Measurements from ENCODE around the gene USP17L27. TPM values are rescaled to one million over a fixed set of nuclear protein-coding genes. Genes with fewer than 3 reads are reported as not detected.
"Not testable (repeated sequence)": the region's sequence is repeated elsewhere in the genome, so short reads cannot be mapped to it uniquely, and the experiment has no call there.

USP17L27 gene, protein sequence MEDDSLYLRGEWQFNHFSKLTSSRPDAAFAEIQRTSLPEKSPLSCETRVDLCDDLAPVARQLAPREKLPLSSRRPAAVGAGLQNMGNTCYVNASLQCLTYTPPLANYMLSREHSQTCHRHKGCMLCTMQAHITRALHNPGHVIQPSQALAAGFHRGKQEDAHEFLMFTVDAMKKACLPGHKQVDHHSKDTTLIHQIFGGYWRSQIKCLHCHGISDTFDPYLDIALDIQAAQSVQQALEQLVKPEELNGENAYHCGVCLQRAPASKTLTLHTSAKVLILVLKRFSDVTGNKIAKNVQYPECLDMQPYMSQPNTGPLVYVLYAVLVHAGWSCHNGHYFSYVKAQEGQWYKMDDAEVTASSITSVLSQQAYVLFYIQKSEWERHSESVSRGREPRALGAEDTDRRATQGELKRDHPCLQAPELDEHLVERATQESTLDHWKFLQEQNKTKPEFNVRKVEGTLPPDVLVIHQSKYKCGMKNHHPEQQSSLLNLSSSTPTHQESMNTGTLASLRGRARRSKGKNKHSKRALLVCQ
- not detected for total RNA-seq

DNA sequence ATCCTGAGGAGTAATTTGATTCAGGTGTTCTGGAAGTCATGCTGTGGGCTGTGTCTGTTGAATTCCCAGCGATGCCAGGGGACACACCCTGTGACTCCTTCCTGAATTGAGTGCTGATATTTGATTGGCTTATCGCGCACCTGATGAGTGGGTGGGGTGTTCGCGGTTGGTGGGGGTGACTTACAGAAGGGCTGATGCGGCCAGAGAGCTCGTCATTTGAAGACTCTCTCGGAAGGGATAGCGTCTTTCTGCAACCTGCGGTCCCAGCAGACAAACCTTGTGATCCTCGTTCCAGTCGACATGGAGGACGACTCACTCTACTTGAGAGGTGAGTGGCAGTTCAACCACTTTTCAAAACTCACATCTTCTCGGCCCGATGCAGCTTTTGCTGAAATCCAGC is at the start of gene USP17L27:
TSS of gene USP17L27 (plus strand) at position 301 of the 400 bp plus-strand sequence. CDS start at position 301, 0 bp downstream.
- intact Hi-C loops (cut with micrococcal nuclease); CTCF ChIA-PET; ATAC-seq; H3K9me3 Mint-ChIP-seq; H3K4me1 Mint-ChIP-seq (ENCODE audit: low read depth); DNase-seq; H3K27ac Mint-ChIP-seq; H3K27me3 Mint-ChIP-seq; H3K4me3 Mint-ChIP-seq; POLR2A ChIA-PET; H3K36me3 Mint-ChIP-seq (ENCODE audit: low read depth): not testable (repeated sequence)

DNA sequence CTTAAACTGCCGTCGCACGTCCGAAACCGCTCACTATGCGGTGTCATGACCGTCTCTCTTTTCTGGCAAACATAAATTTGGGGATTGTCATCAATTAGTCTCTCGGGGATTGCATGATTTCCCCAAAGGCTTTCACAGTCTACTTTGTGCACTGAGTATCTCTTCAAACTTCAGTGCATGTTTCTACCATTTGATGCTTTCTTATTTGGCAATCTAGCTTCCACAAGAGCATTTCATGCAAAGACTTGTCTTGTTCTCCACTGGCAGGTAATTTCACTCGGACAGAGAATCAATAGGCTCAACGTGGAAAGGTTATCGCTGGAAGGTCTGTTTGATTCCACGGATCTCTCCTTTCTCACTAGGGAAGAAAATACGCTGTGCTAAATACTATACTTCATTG is 19.8 kb upstream of the USP17L27 start:
- H3K9me3 Mint-ChIP-seq; intact Hi-C loops (cut with micrococcal nuclease); H3K4me3 Mint-ChIP-seq; DNase-seq; H3K27me3 Mint-ChIP-seq; H3K36me3 Mint-ChIP-seq (ENCODE audit: low read depth); POLR2A ChIA-PET; ATAC-seq; H3K27ac Mint-ChIP-seq; CTCF ChIA-PET; H3K4me1 Mint-ChIP-seq (ENCODE audit: low read depth): not testable (repeated sequence)

DNA sequence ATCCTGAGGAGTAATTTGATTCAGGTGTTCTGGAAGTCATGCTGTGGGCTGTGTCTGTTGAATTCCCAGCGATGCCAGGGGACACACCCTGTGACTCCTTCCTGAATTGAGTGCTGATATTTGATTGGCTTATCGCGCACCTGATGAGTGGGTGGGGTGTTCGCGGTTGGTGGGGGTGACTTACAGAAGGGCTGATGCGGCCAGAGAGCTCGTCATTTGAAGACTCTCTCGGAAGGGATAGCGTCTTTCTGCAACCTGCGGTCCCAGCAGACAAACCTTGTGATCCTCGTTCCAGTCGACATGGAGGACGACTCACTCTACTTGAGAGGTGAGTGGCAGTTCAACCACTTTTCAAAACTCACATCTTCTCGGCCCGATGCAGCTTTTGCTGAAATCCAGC is 19.1 kb upstream of the USP17L27 start, which contains the start of gene USP17L24:
TSS of gene USP17L24 (plus strand) at position 301 of the 400 bp plus-strand sequence. CDS start at position 301, 0 bp downstream.
- intact Hi-C loops (cut with micrococcal nuclease); H3K4me1 Mint-ChIP-seq (ENCODE audit: low read depth); H3K4me3 Mint-ChIP-seq; CTCF ChIA-PET; H3K36me3 Mint-ChIP-seq (ENCODE audit: low read depth); POLR2A ChIA-PET; DNase-seq; H3K27ac Mint-ChIP-seq; H3K27me3 Mint-ChIP-seq; ATAC-seq; H3K9me3 Mint-ChIP-seq: not testable (repeated sequence)

DNA sequence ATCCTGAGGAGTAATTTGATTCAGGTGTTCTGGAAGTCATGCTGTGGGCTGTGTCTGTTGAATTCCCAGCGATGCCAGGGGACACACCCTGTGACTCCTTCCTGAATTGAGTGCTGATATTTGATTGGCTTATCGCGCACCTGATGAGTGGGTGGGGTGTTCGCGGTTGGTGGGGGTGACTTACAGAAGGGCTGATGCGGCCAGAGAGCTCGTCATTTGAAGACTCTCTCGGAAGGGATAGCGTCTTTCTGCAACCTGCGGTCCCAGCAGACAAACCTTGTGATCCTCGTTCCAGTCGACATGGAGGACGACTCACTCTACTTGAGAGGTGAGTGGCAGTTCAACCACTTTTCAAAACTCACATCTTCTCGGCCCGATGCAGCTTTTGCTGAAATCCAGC is 14.3 kb upstream of the USP17L27 start, which contains the start of gene USP17L25:
TSS of gene USP17L25 (plus strand) at position 301 of the 400 bp plus-strand sequence. CDS start at position 301, 0 bp downstream.
- H3K36me3 Mint-ChIP-seq (ENCODE audit: low read depth); POLR2A ChIA-PET; intact Hi-C loops (cut with micrococcal nuclease); H3K27me3 Mint-ChIP-seq; DNase-seq; CTCF ChIA-PET; H3K4me1 Mint-ChIP-seq (ENCODE audit: low read depth); H3K27ac Mint-ChIP-seq; ATAC-seq; H3K4me3 Mint-ChIP-seq; H3K9me3 Mint-ChIP-seq: not testable (repeated sequence)

DNA sequence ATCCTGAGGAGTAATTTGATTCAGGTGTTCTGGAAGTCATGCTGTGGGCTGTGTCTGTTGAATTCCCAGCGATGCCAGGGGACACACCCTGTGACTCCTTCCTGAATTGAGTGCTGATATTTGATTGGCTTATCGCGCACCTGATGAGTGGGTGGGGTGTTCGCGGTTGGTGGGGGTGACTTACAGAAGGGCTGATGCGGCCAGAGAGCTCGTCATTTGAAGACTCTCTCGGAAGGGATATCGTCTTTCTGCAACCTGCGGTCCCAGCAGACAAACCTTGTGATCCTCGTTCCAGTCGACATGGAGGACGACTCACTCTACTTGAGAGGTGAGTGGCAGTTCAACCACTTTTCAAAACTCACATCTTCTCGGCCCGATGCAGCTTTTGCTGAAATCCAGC is 9.6 kb upstream of the USP17L27 start, which contains the start of gene USP17L26:
TSS of gene USP17L26 (plus strand) at position 301 of the 400 bp plus-strand sequence. CDS start at position 301, 0 bp downstream.
- ATAC-seq; H3K36me3 Mint-ChIP-seq (ENCODE audit: low read depth); H3K27me3 Mint-ChIP-seq; H3K9me3 Mint-ChIP-seq; H3K27ac Mint-ChIP-seq; intact Hi-C loops (cut with micrococcal nuclease); H3K4me3 Mint-ChIP-seq; DNase-seq; CTCF ChIA-PET; H3K4me1 Mint-ChIP-seq (ENCODE audit: low read depth); POLR2A ChIA-PET: not testable (repeated sequence)

DNA sequence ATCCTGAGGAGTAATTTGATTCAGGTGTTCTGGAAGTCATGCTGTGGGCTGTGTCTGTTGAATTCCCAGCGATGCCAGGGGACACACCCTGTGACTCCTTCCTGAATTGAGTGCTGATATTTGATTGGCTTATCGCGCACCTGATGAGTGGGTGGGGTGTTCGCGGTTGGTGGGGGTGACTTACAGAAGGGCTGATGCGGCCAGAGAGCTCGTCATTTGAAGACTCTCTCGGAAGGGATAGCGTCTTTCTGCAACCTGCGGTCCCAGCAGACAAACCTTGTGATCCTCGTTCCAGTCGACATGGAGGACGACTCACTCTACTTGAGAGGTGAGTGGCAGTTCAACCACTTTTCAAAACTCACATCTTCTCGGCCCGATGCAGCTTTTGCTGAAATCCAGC is 4.8 kb upstream of the USP17L27 start, which contains the start of gene USP17L5:
TSS of gene USP17L5 (plus strand) at position 301 of the 400 bp plus-strand sequence. CDS start at position 301, 0 bp downstream.
- ATAC-seq = not testable (repeated sequence)

DNA sequence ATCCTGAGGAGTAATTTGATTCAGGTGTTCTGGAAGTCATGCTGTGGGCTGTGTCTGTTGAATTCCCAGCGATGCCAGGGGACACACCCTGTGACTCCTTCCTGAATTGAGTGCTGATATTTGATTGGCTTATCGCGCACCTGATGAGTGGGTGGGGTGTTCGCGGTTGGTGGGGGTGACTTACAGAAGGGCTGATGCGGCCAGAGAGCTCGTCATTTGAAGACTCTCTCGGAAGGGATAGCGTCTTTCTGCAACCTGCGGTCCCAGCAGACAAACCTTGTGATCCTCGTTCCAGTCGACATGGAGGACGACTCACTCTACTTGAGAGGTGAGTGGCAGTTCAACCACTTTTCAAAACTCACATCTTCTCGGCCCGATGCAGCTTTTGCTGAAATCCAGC is 4.6 kb downstream of the USP17L27 start, which contains the start of gene USP17L28:
TSS of gene USP17L28 (plus strand) at position 301 of the 400 bp plus-strand sequence. CDS start at position 301, 0 bp downstream.
- H3K4me3 Mint-ChIP-seq; H3K27me3 Mint-ChIP-seq; H3K27ac Mint-ChIP-seq; H3K36me3 Mint-ChIP-seq (ENCODE audit: low read depth); CTCF ChIA-PET; POLR2A ChIA-PET; H3K9me3 Mint-ChIP-seq; H3K4me1 Mint-ChIP-seq (ENCODE audit: low read depth); DNase-seq; intact Hi-C loops (cut with micrococcal nuclease); ATAC-seq: not testable (repeated sequence)

More for the DNA sequence above, 4.8 kb upstream of the USP17L27 start, which contains the start of gene USP17L5:
- H3K4me3 Mint-ChIP-seq; H3K27me3 Mint-ChIP-seq; H3K36me3 Mint-ChIP-seq (ENCODE audit: low read depth); intact Hi-C loops (cut with micrococcal nuclease); POLR2A ChIA-PET; DNase-seq; CTCF ChIA-PET; H3K4me1 Mint-ChIP-seq (ENCODE audit: low read depth); H3K27ac Mint-ChIP-seq; H3K9me3 Mint-ChIP-seq: not testable (repeated sequence)

DNA sequence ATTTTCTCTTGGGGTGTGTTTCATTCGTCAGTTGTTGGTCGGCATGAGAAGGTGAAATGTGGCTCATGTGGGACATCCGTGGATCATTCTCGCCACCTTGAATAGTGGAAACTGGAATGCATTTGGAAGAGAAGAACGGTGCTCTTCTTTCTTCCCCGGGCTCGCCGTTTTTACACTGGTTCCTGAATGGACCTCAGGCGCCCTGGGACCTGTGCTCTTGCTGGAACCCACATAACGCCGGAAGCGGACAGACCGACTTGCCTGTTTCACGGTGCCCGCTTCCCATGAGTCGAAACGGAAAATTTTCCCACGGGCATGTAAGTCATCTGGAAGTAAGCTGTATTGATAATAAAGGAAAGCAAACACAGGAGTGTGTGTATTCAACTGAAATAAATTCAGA is 6.9 kb downstream of the USP17L27 start:
- H3K9me3 Mint-ChIP-seq; DNase-seq; H3K27me3 Mint-ChIP-seq; H3K4me3 Mint-ChIP-seq; CTCF ChIA-PET; H3K36me3 Mint-ChIP-seq (ENCODE audit: low read depth); H3K4me1 Mint-ChIP-seq (ENCODE audit: low read depth); H3K27ac Mint-ChIP-seq; ATAC-seq; POLR2A ChIA-PET; intact Hi-C loops (cut with micrococcal nuclease): not testable (repeated sequence)

DNA sequence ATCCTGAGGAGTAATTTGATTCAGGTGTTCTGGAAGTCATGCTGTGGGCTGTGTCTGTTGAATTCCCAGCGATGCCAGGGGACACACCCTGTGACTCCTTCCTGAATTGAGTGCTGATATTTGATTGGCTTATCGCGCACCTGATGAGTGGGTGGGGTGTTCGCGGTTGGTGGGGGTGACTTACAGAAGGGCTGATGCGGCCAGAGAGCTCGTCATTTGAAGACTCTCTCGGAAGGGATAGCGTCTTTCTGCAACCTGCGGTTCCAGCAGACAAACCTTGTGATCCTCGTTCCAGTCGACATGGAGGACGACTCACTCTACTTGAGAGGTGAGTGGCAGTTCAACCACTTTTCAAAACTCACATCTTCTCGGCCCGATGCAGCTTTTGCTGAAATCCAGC is 9.4 kb downstream of the USP17L27 start, which contains the start of gene USP17L29:
TSS of gene USP17L29 (plus strand) at position 301 of the 400 bp plus-strand sequence. CDS start at position 301, 0 bp downstream.
- H3K27me3 Mint-ChIP-seq; H3K27ac Mint-ChIP-seq; H3K4me1 Mint-ChIP-seq (ENCODE audit: low read depth); POLR2A ChIA-PET; H3K4me3 Mint-ChIP-seq; H3K36me3 Mint-ChIP-seq (ENCODE audit: low read depth); intact Hi-C loops (cut with micrococcal nuclease); DNase-seq; ATAC-seq; H3K9me3 Mint-ChIP-seq; CTCF ChIA-PET: not testable (repeated sequence)

DNA sequence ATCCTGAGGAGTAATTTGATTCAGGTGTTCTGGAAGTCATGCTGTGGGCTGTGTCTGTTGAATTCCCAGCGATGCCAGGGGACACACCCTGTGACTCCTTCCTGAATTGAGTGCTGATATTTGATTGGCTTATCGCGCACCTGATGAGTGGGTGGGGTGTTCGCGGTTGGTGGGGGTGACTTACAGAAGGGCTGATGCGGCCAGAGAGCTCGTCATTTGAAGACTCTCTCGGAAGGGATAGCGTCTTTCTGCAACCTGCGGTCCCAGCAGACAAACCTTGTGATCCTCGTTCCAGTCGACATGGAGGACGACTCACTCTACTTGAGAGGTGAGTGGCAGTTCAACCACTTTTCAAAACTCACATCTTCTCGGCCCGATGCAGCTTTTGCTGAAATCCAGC is 18.9 kb downstream of the USP17L27 start, which contains the start of gene USP17L30:
TSS of gene USP17L30 (plus strand) at position 301 of the 400 bp plus-strand sequence. CDS start at position 301, 0 bp downstream.
- H3K9me3 Mint-ChIP-seq; H3K4me3 Mint-ChIP-seq; H3K4me1 Mint-ChIP-seq (ENCODE audit: low read depth); ATAC-seq; CTCF ChIA-PET; DNase-seq; POLR2A ChIA-PET; H3K36me3 Mint-ChIP-seq (ENCODE audit: low read depth); H3K27ac Mint-ChIP-seq; intact Hi-C loops (cut with micrococcal nuclease); H3K27me3 Mint-ChIP-seq: not testable (repeated sequence)

DNA sequence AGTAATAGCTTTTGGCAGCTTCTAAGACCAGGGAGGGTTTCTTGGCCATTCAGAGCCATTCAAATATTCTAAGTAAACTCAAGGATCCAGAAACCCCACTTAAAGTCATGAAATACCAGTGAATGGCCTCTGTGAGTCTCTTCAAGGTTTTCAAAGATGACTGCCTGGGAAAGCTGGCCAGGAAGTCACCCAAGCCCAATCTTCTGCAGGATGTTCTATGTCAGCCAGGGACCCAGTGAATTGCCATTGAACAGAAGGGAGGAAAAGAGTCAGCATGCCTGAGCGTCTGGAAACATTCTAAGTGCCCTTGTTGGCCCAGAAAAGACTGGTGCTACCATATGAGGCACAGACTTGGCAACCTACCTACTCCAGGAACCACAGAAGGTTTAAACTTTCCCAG is 35.9 kb downstream of the USP17L27 start:
- H3K36me3 Mint-ChIP-seq (ENCODE audit: low read depth); H3K4me3 Mint-ChIP-seq; H3K27ac Mint-ChIP-seq; H3K9me3 Mint-ChIP-seq; DNase-seq; intact Hi-C loops (cut with micrococcal nuclease); ATAC-seq; H3K27me3 Mint-ChIP-seq; H3K4me1 Mint-ChIP-seq (ENCODE audit: low read depth): not testable (repeated sequence)
- ChIA-PET CTCF (interaction anchor here (1.4 kb wide), 1 partner anchor 379 kb away, joined by 4 read pairs; no protein-coding TSS in a partner anchor), POLR2A (interaction anchor here (0.6 kb wide), 1 partner anchor 276 kb away, joined by 3 read pairs; no protein-coding TSS in a partner anchor)

Measured in activated CD8-positive, alpha-beta T cell treated with anti-CD3 and anti-CD28 coated beads for 36 hours (primary cell).